HepG2 (cell line): ENCODE measurements around the gene SPATA25. TPM values are rescaled to one million over a fixed set of nuclear protein-coding genes. Genes with fewer than 3 reads are reported as not detected.
A peak's percentile ranks its signal among the peaks of the same experiment; 100 is the strongest.

Source experiments
- CBX2 ChIP-seq, 2 experiments: fragments of 200-600 bp in 1 of 2; sonication (generic); formaldehyde crosslinking in 1 of 2; IDR thresholded peaks; 2 replicates each; pipeline versions ENCODE4 v1.7.0 to v1.8.1; 2018 to 2022; ENCODE audit warnings: low read depth in 2 of 2, low read length in 1 of 2, mild to moderate bottlenecking in 1 of 2, missing genetic modification reagents in 1 of 2
- DNMT3B ChIP-seq: conservative IDR thresholded peaks from 2 replicates; pipeline ENCODE4 v1.6.1; 2016; ENCODE audit warnings: missing biosample characterization, control low read depth
- HDAC2 ChIP-seq: sonication (generic); formaldehyde crosslinking; IDR thresholded peaks from 2 replicates; pipeline ENCODE4 v1.4.0; 2020; ENCODE audit warnings: missing genetic modification reagents
- HNF4A ChIP-seq: sonication (generic); formaldehyde crosslinking; IDR thresholded peaks from 2 replicates; pipeline ENCODE4 v1.4.0; 2020; ENCODE audit warnings: missing genetic modification reagents
- KLF6 ChIP-seq: IDR thresholded peaks from 2 replicates; pipeline ENCODE4 v1.8.0; 2016; ENCODE audit warnings: missing biosample characterization, missing genetic modification reagents
- MXI1 ChIP-seq: IDR thresholded peaks from 3 replicates; pipeline ENCODE4 v1.6.1; 2012; ENCODE audit warnings: low read depth, low read length, inconsistent platforms, borderline replicate concordance
- NCOR1 ChIP-seq: fragments of 200-600 bp; sonication (generic); IDR thresholded peaks from 2 replicates; pipeline ENCODE4 v1.7.0; 2017; ENCODE audit warnings: antibody characterized with exemption, low read length, borderline replicate concordance
- NFIC ChIP-seq: IDR thresholded peaks from 2 replicates; pipeline ENCODE4 v1.6.1; 2012; ENCODE audit warnings: mild to moderate bottlenecking, low read length, inconsistent platforms
- SMAD3 ChIP-seq: sonication (generic); formaldehyde crosslinking; IDR thresholded peaks from 2 replicates; pipeline ENCODE4 v1.4.0; 2020; ENCODE audit warnings: missing genetic modification reagents
- THAP11 ChIP-seq: IDR thresholded peaks from 2 replicates; pipeline ENCODE4 v1.6.1; 2016; ENCODE audit warnings: missing biosample characterization, missing genetic modification reagents
- ZIK1 ChIP-seq: sonication (generic); formaldehyde crosslinking; IDR thresholded peaks from 2 replicates; pipeline ENCODE4 v1.5.0; 2020; ENCODE audit warnings: mild to moderate bottlenecking, low read depth, missing genetic modification reagents, borderline replicate concordance
- ZNF329 ChIP-seq: sonication (generic); formaldehyde crosslinking; IDR thresholded peaks from 2 replicates; pipeline ENCODE4 v1.9.0; 2021; ENCODE audit warnings: low read depth, mild to moderate bottlenecking, missing genetic modification reagents
- ZNF335 ChIP-seq: sonication (generic); formaldehyde crosslinking; IDR thresholded peaks from 2 replicates; pipeline ENCODE4 v1.4.0; 2020; ENCODE audit warnings: missing genetic modification reagents
- ZNF615 ChIP-seq: sonication (generic); formaldehyde crosslinking; IDR thresholded peaks from 2 replicates; pipeline ENCODE4 v1.5.0; 2020; ENCODE audit warnings: mild to moderate bottlenecking, missing genetic modification reagents, borderline replicate concordance
- ZNF660 ChIP-seq: sonication (generic); formaldehyde crosslinking; IDR thresholded peaks from 2 replicates; pipeline ENCODE4 v1.5.1; 2020; ENCODE audit warnings: mild to moderate bottlenecking, low read depth, missing genetic modification reagents, borderline replicate concordance
- ZNF709 ChIP-seq: sonication (generic); formaldehyde crosslinking; IDR thresholded peaks from 2 replicates; pipeline ENCODE4 v1.5.0; 2020; ENCODE audit warnings: mild to moderate bottlenecking, missing genetic modification reagents
- ZNF724P ChIP-seq: sonication (generic); formaldehyde crosslinking; IDR thresholded peaks from 2 replicates; pipeline ENCODE4 v1.8.0; 2022; ENCODE audit warnings: missing genetic modification reagents, borderline replicate concordance
- ZNF749 ChIP-seq: sonication (generic); formaldehyde crosslinking; IDR thresholded peaks from 2 replicates; pipeline ENCODE4 v1.8.0; 2022; ENCODE audit warnings: mild to moderate bottlenecking, missing genetic modification reagents, moderate library complexity, borderline replicate concordance
- ZNF83 ChIP-seq: sonication (generic); formaldehyde crosslinking; IDR thresholded peaks from 2 replicates; pipeline ENCODE4 v1.4.0; 2020; ENCODE audit warnings: missing genetic modification reagents, mild to moderate bottlenecking, borderline replicate concordance
- ZNF879 ChIP-seq: sonication (generic); formaldehyde crosslinking; IDR thresholded peaks from 2 replicates; pipeline ENCODE4 v1.8.1; 2023; ENCODE audit warnings: missing genetic modification reagents
- polyA plus RNA-seq, 8 experiments: library from polyadenylated mRNA; depleted of rRNA in 3 of 8; stranded (reverse) in 7 of 8; unstranded in 1 of 8; fragments of >200 nt; fragmentation: Illumina TruSeq in 4 of 8; extraction: Trizol in 4 of 8; gene quantifications; 2 replicates each; pipeline versions ENCODE4 v1.2.1 to v1.2.3, GENCODE V29; 2011 to 2016; ENCODE audit warnings: low read depth in 4 of 8, missing spikeins in 1 of 8, mixed read lengths in 1 of 8; ENCODE audit not compliant: insufficient read depth in 1 of 8
- total RNA-seq, 5 experiments: library from RNA; depleted of rRNA; stranded (reverse); fragments of >200 nt; fragmentation: Illumina TruSeq; extraction: Trizol; gene quantifications; 2 replicates each; pipeline ENCODE4 v1.2.3, GENCODE V29; 2016; ENCODE audit warnings: low read depth in 1 of 5
- TF ChIP-seq, protein P1 (sequence below): sonication (generic); formaldehyde crosslinking; IDR thresholded peaks from 2 replicates; pipeline ENCODE4 v1.4.0; 2020; ENCODE audit warnings: missing genetic modification reagents, borderline replicate concordance
- TF ChIP-seq, protein P2 (sequence below): sonication (generic); formaldehyde crosslinking; IDR thresholded peaks from 2 replicates; pipeline ENCODE4 v1.9.0; 2021; ENCODE audit warnings: missing genetic modification reagents, borderline replicate concordance
- TF ChIP-seq, protein P3 (sequence below): IDR thresholded peaks from 2 replicates; pipeline ENCODE4 v1.6.1; 2016

Gene SPATA25
- total and polyA plus RNA-seq, 2 of the 13 experiments (the other 11 are each of a cell fraction or from before 2014, with no cell fraction given): 4.8 to 7.6 TPM

DNA sequence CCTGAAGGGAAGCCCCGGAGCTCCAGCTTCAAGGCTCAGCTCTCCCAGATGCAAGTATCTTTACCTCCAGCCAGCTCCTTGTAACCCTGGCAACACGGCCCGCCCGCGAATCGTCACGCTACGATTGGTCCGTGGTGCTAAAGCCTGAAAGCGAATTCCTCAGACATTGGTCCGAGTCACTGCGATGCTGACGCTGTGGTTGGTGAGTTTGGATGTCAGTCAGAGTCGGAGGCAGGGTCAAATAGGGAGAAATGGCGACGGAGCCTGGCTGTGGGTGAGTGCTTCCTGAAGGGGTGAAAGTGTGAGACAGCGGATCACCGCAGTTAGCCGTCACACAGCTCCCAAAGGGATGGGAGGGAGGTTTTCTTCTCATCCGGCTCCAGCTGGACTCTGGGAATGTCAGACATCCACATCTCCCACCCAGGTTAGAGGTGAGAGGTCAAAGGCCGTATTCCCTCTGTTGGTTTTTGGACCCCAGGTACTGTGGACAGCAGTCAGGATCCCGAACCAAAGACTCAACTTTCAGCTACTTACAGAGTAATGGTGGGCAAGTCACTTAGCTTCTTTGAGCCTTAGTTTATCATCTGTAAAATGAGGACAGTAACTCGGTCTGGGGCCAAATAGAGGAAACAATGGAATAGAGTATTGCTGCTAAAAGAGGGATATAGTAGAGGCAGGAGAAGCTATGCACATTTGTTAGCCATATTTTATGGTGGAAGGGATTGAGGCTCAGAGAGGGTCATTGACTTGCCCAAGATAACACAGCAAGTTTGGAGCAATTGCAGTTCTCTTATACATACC lies 6.2 kb downstream of the SPATA25 start, which contains the start of gene ZSWIM1 (continued):
- TF ChIP-seq CBX2 (IDR thresholded peaks at IDR 0.05; ENCODE audit: low read depth, low read length): no peak
- TF ChIP-seq CBX2 (CRISPR knock-in tag; IDR thresholded peaks at IDR 0.05; ENCODE audit: low read depth): no peak
- TF ChIP-seq DNMT3B: peak; percentile 92
- TF ChIP-seq ZNF709 (CRISPR knock-in tag): no peak
- TF ChIP-seq, protein P1, sequence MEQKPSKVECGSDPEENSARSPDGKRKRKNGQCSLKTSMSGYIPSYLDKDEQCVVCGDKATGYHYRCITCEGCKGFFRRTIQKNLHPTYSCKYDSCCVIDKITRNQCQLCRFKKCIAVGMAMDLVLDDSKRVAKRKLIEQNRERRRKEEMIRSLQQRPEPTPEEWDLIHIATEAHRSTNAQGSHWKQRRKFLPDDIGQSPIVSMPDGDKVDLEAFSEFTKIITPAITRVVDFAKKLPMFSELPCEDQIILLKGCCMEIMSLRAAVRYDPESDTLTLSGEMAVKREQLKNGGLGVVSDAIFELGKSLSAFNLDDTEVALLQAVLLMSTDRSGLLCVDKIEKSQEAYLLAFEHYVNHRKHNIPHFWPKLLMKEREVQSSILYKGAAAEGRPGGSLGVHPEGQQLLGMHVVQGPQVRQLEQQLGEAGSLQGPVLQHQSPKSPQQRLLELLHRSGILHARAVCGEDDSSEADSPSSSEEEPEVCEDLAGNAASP: peak; percentile 95; the same call in 1 of the 2 replicates
- peak; percentile 77 for TF ChIP-seq SMAD3
- 0 out of 2 replicates have a peak, but pooled peaks have one; percentile 88 for TF ChIP-seq ZNF83
- TF ChIP-seq ZNF615 (CRISPR knock-in tag): no peak
- TF ChIP-seq HNF4A (CRISPR knock-in tag): peak; percentile 90
- TF ChIP-seq ZNF329 (CRISPR knock-in tag): 0 out of 2 replicates have a peak, but pooled peaks have one; percentile 57
- TF ChIP-seq MXI1: peak; percentile 94; the same call in 2 of the 3 replicates
- TF ChIP-seq KLF6: peak; percentile 64; the same call in 1 of the 2 replicates
- peak; percentile 78 for TF ChIP-seq ZNF335
- TF ChIP-seq ZNF879 (CRISPR knock-in tag): no peak
- TF ChIP-seq NCOR1: peak; percentile 85
- TF ChIP-seq ZNF724P: no peak
- TF ChIP-seq ZNF749: 0 out of 2 replicates have a peak, but pooled peaks have one; percentile 41
- TF ChIP-seq ZIK1 (CRISPR knock-in tag): peak; percentile 83; the same call in 1 of the 2 replicates
- TF ChIP-seq THAP11 (CRISPR knock-in tag): peak; percentile 80
- TF ChIP-seq, protein P2, sequence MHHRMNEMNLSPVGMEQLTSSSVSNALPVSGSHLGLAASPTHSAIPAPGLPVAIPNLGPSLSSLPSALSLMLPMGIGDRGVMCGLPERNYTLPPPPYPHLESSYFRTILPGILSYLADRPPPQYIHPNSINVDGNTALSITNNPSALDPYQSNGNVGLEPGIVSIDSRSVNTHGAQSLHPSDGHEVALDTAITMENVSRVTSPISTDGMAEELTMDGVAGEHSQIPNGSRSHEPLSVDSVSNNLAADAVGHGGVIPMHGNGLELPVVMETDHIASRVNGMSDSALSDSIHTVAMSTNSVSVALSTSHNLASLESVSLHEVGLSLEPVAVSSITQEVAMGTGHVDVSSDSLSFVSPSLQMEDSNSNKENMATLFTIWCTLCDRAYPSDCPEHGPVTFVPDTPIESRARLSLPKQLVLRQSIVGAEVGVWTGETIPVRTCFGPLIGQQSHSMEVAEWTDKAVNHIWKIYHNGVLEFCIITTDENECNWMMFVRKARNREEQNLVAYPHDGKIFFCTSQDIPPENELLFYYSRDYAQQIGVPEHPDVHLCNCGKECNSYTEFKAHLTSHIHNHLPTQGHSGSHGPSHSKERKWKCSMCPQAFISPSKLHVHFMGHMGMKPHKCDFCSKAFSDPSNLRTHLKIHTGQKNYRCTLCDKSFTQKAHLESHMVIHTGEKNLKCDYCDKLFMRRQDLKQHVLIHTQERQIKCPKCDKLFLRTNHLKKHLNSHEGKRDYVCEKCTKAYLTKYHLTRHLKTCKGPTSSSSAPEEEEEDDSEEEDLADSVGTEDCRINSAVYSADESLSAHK (CRISPR knock-in tag): no peak
- no peak for TF ChIP-seq ZNF660 (CRISPR knock-in tag)
- TF ChIP-seq, protein P3, sequence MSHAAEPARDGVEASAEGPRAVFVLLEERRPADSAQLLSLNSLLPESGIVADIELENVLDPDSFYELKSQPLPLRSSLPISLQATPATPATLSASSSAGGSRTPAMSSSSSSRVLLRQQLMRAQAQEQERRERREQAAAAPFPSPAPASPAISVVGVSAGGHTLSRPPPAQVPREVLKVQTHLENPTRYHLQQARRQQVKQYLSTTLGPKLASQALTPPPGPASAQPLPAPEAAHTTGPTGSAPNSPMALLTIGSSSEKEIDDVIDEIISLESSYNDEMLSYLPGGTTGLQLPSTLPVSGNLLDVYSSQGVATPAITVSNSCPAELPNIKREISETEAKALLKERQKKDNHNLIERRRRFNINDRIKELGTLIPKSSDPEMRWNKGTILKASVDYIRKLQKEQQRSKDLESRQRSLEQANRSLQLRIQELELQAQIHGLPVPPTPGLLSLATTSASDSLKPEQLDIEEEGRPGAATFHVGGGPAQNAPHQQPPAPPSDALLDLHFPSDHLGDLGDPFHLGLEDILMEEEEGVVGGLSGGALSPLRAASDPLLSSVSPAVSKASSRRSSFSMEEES (CRISPR knock-in tag): no peak; the same call in 1 of the 2 replicates
- TF ChIP-seq HDAC2 (CRISPR knock-in tag): peak; percentile 78
- no peak for TF ChIP-seq NFIC
